DMS53 treated with DMSO at 0.1 percent for 48 hours (cell line): ENCODE data around the gene SIX2.
"Not testable (repeated sequence)": the region's sequence is repeated elsewhere in the genome, so short reads cannot be mapped to it uniquely, and the experiment has no call there.

ENCODE experiments used
- DNase-seq: peaks from one replicate; lab custom pipeline; 2025; ENCODE audit not compliant: unreplicated experiment; lab: John Stamatoyannopoulos, UW

SIX2 gene

DNA sequence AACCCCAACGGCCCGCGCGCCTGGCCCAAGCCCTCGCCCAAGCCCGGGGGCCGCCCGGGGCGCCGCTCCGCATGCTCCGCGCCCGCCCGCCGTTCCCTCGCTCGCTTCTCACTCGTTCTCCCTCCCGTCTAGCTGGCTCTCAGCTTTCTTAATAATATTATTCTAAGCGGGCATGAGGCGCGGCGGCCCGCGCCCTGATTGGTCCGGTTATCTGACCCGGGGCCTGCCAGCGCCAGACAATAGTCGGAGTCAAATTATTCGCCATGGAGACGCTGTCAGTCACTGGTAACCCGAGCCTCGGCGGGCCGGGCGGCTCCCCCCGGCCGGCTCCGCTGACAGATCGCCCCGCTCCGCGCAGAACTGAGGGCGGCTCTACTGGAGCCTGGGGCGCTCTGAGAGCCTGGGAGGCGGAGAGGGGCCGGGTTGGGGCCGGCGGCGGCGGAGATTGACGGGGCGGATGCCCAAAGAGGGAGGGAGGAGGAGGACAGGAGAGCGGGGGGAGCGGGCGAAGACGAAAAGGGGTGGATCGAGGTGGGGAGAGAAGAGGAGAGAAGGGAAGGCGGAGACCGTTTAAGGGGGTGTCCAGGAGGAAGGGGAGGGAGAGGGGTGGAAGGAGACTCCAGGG is at the start of gene SIX2:
Gene SIX2, minus strand, starts transcription at position 150 of the 625 bp plus-strand sequence. CDS start 342 bp downstream, outside the sequence.
- DNase-seq, result peak; percentile 98

- no peak for DNase-seq
Observed at GRCh38 chr2:45055162-45055605, 45.9 kb upstream of the SIX2 start.

GRCh38 chr2:45053966-45054365 is 44.7 kb upstream of the SIX2 start:
- no peak for DNase-seq

- no peak for DNase-seq
Observed at GRCh38 chr2:45052388-45052928, 43.2 kb upstream of the SIX2 start.

- no peak for DNase-seq
Observed at GRCh38 chr2:45049569-45050336, 40.5 kb upstream of the SIX2 start.

GRCh38 chr2:45047301-45047700 is 38.0 kb upstream of the SIX2 start:
- DNase-seq, result no peak

DNA sequence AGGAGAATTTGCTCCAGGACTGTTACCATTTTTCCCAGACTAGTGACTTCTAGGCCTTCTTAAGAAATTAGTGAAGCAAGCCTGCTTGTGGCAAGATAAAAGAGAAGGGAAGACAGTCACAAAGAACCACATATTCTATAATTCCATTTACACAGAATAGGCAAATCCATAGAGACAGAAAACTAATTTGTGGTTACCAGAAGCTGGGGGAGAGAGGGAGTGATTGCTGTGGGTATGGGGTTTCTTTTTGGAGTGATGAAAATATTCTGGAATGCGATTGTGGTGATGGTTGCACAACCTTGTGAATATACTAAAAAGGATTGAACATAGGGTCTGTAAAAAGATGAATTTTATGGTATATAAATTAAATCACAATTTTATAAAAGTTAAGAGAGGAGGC is 37.5 kb upstream of the SIX2 start:
- no peak for DNase-seq

DNA sequence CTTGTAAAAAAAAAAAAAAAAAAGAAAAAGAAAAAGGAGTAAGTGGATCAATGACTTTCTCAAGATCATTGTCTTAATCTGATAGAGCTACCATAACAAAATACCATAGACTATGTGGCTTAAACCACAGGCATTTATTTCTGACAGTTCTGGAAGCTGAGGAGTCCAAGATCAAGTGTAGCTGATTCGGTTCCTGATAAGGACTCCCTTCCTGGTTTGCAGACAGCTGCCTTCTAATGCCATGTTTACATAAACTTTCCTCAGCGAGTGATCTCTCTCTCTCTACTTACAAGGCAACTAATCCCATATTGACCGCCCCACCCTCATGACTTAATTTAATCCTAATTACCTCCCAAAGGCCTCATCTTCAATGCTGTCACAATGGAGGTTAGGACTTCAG is 36.5 kb upstream of the SIX2 start:
- no peak for DNase-seq

DNA sequence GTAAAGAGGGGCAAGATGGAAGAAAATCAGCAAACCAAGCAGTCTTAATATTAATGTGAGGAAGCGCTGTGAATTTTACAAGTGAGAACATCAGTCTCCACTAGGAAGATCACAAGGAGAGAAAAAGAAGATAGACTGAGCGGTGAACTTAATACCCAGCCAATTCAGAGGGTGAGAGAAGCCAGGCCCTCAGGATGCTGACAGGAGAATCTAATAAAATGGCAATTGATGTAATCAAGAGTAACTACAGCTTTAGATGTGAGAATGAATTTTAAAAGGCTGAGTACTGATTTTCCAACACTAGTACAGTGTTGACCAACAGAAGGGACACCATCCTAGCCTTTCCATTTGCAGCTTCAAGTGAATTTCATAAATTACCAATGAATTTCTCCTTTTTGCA is 35.7 kb upstream of the SIX2 start:
- no peak for DNase-seq

DNA sequence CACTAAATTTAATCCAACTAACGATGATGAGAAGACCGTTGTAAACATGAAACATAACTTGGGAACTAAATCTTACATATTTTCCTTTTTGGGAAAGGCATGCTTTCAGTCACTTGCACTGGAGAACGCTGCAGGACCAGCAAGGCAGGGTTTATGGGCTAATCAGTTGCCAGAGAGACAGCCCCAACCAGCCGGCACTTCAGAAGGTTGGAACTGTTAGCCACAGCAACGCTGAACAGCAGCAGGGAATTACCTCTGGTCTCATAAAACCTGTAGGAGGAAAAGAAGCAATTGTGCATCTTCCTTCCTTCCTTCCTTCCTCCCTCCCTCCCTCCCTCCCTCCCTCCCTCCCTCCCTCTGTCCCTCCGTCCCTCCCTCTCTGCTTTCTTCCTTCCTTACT is 33.9 kb upstream of the SIX2 start:
- no peak for DNase-seq

- no peak for DNase-seq
Observed at GRCh38 chr2:45042401-45042800, 33.1 kb upstream of the SIX2 start.

DNA sequence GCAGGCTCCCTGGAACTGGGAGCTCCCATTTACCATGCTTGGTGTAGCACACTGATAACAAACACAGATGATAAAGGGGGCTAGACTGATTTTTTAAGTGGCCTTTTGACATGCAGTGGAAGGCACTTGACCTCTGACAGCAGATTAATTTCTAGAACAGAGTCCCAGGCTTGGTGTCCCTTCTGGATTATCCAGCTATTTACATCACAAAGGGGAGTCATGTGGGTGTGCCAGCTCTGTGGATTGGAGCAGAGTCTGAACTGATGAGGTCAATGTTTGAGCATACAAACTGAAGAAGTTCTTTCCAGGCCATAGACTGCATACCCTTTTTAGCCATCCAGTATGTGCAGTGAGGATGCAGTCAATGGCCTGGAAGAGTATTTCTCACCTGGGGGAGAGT is 31.5 kb upstream of the SIX2 start:
- peak; percentile 53 for DNase-seq

DNA sequence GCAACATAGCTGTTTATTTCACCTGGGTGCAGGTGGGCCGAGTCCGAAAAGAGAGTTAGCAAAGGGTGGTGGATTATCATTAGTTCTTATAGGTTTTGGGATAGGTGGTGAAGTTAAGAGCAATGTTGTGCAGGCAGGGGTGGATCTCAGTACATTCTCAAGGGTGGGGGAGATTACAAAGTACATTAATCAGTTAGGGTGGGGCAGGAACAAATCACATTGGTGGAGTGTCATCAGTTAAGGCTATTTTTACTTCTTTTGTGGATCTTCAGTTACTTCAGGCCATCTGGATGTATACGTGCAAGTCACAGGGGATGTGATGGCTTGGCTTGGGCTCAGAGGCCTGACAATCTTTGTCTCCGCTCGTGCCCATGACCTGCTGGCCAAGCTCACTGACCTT is 30.6 kb upstream of the SIX2 start:
- not testable (repeated sequence) for DNase-seq

DNA sequence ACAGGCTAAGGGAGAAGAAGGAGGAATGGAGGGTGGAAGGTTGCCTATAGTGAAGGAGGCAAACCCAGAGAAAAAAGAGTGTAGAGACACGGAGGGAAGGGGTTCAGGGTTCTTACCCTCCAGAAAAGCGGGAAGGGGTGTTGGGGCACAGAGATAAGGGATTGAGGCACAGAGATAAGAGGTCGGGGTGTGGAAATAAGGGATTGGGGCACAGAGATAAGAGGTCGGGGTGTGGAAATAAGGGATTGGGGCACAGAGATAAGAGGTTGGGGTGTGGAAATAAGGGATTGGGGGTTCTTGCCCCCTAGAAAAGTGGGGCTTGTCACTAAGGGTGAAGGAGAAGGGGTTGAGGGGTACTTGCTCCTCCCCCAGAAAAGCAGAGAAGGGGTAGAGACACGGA is 29.6 kb upstream of the SIX2 start:
- not testable (repeated sequence) for DNase-seq

DNA sequence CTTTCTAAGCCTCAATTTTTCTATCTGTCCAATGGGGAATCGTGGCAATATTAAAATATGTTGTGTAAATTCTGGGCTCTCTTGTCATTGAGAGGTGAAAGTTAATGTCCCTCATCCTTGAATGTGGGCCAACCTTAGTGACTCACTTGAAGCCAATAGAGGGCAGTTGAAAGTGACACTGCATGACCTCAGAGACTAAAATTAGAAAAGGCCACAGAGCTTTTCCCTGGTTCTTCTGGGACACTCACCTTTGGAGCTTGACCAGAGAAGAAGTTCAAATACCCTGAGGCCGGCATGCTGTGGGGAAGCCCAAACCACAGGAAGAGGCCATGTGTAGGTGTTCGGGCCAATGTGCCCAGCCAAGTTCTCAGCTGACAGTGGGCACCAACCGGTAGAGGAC is 24.1 kb upstream of the SIX2 start:
- DNase-seq, result no peak

- DNase-seq, result no peak
Observed at GRCh38 chr2:45031028-45031427, 21.8 kb upstream of the SIX2 start.

- no peak for DNase-seq
Observed at GRCh38 chr2:45030553-45030952, 21.3 kb upstream of the SIX2 start.

DNA sequence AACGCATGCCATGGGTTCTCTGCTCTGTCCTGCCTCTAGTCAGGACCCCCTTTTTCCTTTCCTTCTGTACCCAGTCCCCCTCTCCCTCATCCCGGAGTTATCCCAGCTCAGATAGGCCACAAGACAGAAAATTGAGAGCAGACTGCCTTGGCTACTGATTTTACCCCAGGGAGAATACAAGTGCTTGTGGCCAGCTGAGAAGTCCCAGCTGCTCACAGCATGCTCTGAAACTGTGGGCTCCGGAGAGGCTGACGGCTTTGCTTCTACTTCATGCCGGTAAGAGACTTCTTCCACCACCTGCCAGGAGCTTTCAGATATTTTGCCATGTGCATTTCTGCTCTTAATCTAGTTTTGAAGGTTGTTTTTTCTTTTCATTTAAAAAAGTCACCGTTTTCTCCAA is 20.0 kb upstream of the SIX2 start:
- no peak for DNase-seq

GRCh38 chr2:45028276-45028675 is 19.0 kb upstream of the SIX2 start:
- no peak for DNase-seq

- no peak for DNase-seq
Observed at GRCh38 chr2:45026924-45027450, 17.7 kb upstream of the SIX2 start.

DNA sequence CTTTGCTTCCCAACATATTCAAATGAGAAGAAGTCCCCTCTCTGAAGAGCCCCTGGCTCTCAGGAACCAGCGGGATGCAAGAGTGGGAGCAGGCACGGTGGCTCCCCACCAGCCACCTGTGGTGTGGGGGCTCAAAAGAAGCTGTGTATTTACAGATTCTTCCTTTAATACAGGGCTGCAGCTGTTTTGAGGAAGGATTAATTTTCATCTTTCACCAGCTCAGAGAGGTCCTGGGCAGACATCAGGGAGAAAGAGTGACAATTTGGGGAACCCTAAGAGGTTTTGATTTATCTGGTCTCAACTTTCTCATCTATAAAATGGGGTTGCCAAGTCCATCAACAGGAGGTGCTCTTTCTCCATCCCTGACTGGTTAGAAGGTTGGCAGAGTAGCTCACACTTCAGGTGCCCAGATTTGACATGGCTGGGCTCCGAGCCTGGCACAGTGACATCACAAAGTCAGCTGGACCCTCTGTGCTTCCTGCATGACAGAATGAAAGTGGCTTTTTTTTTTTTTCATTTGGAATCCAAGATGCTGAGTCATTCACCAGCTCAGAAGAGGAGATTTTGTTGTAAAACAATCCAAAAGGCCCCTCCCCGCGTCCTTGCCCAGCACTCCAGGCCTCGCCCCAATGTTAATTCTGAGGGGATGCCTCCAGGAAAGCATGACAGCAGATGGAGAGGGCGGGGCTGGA is 15.5 kb upstream of the SIX2 start:
- DNase-seq, result no peak

GRCh38 chr2:45024097-45024496 is 14.8 kb upstream of the SIX2 start:
- DNase-seq, result no peak
